HG03097 (cell line): ENCODE measurements around the gene PLEKHN1.
"Not testable (repeated sequence)": the region's sequence is repeated elsewhere in the genome, so short reads cannot be mapped to it uniquely, and the experiment has no call there.

Source experiments
- ATAC-seq: cut with Tn5 transposase; IDR thresholded peaks from one replicate; pipeline ENCODE4 v1.9.1; 2021; ENCODE audit not compliant: unreplicated experiment, low FRiP score

PLEKHN1 gene

DNA sequence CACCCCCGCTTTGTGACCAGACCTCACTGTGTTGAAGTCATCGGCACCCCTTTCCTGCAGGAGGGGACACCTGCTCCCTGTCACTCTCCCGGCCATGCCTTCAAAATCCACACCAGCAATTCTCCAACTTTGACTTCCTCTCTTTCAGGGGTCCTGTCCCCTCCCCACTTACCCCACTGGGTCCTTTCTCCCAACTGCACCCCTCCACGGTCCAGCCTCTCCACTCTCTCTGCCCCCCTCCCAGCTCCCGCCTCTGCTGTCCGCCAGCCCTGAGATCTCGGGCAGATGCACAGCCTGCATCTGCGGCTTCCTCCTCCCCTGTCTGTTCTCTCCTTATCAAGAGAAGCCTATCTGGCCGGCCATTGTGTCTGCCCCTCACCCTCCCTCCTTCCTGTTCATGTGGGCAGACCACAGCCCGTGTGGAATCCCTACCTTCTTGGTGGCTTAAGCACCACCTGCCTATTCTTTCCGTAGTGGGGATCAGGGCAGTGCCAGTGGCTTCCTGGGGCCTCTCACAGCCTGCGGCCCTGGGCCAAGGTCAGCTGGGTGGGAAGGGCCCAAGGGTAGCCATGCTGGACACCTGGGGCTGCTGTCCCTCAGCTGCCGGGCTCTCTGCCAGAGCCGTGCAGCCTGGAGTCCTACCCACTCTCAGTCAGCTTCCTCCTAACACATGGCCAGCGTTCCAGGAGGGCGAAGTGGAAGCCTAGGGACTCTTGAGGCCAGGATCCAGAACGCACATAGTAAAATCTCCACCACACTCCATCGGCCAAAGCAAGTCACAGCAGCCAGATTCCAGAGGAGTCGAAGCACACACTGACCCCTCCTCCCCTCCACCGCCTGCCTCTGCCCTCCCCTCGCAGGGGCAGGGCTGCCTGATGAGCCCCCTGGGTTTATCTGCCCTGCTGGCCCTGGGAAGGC is 38.8 kb downstream of the PLEKHN1 start:
- ATAC-seq = no peak

DNA sequence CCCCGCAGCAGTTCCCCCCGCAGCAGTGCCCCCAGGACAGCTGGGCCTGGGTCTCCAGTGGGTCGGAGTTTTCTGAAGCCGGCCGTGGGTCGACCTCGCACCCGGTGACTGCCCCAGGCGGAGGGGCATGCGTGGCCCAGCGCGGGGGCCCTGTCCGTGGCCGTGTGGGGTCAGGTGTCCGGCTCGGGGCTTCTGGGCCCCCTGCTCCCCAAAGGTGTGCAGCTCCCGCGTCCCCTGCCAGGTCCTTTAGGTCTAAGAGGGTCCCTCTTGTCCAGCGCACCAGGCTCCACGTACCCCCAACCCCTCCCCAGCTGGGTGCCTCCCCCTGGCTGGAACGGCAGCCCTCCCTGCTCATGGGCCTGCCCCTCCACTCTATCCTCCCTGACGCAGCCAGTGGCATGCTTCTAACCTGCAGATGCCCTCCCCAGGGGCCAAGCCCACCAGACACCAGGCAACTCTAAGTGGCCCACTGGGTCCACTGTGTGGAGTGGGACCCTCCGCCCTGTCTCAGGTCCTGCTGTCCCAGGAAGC is 39.6 kb downstream of the PLEKHN1 start:
- ATAC-seq = no peak

DNA sequence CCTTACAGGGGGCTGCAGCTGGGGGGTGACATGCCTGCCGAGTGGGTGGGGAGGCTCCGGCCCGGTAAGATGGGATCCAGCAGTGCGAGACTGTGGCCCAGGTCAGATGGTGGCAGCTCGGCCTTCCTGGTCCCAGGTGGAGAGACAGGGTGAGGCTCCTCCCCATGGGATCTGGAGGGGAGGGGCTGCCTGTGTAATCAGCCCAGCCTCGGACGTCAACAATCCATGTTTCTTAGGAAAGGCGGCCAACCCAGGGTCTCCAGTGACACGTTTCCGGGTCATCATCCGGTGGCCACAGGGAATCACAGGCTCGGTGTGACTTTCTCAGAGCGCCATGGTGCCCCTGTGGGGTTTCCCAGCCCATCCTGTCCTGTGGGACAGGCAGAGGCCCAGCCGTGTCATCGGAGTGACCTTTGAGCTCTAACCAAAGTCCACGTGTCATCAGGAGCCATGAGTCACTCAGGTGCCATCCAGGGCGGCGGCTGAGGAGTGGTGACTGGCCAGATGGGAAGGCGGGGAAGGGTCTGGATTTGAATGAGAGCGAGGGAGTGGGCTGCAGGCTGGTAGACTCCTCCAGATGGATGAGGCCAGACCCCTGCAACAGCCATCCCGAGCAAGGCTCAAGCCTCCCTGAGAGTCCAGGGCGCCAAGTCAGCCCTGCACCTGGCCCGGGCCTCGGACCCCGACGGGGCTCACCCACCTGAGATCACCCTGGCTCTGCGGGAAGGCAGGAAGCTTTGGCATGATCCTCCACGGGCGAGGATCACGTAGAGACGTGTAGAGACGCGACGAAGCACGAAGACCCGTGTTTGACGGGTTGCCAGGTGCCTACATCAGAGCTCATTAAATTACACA is 40.2 kb downstream of the PLEKHN1 start:
- ATAC-seq = no peak

DNA sequence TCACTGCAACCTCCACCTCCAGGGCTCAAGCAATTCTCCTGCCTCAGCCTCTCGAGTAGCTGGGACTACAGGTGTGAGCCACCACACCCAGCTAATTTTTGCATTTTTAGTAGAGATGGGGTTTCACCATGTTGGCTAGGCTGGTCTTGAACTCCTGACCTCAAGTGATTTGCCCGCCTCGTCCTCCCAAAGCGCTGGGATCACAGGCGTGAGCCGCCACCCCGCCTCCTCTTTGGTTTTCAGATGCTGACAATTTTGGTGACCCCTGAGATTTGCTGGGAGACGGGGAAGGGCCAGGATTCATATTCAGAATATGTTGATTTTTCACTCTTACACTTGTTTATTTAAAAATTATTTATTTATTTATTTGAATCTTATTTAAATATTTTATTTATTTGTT is 43.8 kb downstream of the PLEKHN1 start:
- ATAC-seq = not testable (repeated sequence)

DNA sequence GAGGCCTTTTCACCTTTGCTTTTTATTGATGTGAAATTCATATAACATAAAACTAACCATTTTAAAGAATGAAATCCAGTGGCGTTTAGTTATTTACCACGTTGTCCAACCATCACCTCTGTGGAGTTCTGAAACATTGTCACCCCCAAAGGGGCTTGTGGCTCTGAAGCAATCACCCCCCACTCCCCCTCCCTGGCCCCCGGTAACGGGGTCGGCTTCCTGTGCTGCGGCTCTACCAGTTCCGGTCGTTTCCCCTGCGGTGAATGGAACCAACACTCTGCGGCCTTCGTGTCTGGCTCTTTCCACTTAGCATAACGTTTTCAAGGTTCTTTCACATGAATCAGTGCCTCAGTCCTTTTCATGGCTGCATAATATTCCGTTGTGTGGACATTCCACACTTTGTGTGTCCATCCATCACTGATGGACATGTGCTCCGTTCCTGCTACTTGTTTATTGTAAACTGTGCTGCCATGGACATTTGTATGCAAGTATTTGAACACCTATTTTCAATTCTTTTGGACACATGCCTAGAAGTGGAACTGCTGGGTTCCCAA is 45.2 kb downstream of the PLEKHN1 start:
- no peak for ATAC-seq

DNA sequence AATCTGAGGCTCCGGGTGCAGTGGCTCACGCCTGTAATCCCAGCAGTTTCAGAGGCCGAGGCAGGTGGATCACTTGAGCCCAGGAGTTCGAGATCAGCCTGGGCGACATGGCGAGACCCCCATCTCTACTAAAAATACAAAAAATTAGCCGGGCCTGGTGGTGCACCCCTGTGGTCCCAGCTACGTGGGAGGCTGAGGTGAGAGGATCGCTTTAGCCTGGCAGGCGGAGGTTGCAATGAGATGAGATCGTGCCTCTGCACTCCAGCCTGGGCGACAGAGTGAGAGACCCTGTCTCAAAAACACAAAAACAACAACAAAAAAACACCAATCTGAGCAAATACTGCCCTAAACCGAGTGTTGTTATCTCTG is 46.4 kb downstream of the PLEKHN1 start:
- ATAC-seq = not testable (repeated sequence)

DNA sequence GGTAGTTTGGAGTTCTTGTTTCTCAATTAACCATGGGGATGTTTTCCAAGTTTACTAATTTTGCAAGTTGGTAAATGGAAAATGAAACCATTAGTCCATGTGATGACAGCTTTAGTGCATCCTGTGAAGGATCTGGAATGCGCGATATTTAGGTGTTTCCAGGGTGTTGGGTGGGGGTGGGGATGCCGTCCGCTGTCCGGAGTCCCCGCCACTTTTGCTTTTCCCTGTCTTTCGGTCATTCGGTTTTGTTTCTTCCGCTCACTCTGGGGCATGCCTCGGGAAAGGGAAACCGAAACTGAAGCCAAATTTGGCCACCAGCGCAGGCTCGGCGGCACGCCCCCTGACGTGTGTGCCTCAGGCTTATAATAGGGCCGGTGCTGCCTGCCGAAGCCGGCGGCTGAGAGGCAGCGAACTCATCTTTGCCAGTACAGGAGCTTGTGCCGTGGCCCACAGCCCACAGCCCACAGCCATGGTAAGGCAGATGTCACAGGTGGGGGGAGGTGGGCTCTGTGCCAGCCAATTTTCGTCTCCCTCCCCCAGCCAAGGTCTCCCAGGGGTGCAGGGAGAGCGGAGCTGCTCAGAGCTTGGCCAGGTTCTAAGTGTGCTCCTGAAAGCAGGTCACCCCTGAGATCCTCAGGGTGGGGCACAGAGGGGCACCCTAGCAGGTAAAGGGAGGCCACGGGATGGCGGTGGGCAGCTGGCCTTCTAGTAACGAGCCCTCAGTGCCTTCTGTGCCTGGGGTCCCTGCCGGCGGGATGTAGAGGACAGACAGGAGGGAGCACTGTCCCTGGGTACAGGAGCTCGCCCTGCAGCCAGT is 47.0 kb downstream of the PLEKHN1 start, which contains the start of gene ISG15:
ISG15 (plus strand) TSS at position 393 of the 817 bp plus-strand sequence; CDS start at position 470, 77 bp downstream.
- peak; percentile 80 for ATAC-seq

DNA sequence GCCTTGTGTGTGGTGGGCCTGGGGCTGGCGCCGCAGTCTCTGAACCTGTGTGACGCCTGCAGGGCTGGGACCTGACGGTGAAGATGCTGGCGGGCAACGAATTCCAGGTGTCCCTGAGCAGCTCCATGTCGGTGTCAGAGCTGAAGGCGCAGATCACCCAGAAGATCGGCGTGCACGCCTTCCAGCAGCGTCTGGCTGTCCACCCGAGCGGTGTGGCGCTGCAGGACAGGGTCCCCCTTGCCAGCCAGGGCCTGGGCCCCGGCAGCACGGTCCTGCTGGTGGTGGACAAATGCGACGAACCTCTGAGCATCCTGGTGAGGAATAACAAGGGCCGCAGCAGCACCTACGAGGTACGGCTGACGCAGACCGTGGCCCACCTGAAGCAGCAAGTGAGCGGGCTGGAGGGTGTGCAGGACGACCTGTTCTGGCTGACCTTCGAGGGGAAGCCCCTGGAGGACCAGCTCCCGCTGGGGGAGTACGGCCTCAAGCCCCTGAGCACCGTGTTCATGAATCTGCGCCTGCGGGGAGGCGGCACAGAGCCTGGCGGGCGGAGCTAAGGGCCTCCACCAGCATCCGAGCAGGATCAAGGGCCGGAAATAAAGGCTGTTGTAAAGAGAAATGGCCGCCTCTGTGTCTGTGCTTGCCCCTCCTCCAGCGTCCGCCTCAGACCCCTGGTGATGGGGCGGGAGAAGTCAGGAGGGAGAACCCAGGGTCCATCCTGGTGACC is 47.8 kb downstream of the PLEKHN1 start:
- no peak for ATAC-seq

DNA sequence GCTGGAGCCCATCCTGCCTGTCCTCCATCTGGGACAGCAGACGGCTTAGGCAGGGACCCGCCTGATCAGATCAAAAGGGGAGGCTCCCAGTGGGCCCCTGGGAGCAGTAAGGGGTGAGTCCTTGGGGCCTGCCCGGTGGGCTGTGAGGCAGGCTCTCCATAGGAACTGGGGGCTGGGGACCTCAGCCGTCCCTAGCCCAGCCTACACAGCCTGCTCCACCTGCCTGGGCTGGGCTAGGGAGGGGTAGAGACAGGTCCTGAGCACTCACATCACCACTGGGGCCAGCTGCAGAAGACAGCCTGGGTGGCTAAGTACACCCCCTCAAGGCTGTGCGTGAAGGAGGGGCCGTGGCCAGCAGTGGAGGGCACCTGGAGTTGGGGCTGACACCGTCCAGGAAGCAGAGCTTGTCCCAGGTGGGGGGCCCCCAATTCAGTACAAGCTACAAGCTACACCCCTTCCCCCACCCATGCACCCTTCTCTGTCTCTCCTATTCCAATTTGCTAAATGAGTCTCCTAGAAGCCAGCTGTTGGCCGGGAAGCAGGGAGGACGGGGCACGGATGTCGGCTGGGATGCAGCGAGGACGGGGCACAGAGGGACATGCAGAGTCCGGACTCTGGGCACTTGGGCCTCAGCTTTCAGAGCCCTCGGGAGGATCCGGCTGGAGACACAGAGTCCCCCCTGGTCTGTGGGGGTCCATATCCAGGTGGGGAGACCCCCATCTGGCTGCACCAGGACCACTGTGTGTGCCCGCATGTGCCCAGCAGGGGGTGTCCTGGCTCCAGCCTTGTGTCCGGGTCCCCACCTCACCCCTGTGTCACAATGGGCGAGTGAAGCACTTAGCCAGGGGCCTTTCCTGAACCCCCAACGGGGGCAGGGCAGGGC is 48.8 kb downstream of the PLEKHN1 start:
- ATAC-seq = no peak

DNA sequence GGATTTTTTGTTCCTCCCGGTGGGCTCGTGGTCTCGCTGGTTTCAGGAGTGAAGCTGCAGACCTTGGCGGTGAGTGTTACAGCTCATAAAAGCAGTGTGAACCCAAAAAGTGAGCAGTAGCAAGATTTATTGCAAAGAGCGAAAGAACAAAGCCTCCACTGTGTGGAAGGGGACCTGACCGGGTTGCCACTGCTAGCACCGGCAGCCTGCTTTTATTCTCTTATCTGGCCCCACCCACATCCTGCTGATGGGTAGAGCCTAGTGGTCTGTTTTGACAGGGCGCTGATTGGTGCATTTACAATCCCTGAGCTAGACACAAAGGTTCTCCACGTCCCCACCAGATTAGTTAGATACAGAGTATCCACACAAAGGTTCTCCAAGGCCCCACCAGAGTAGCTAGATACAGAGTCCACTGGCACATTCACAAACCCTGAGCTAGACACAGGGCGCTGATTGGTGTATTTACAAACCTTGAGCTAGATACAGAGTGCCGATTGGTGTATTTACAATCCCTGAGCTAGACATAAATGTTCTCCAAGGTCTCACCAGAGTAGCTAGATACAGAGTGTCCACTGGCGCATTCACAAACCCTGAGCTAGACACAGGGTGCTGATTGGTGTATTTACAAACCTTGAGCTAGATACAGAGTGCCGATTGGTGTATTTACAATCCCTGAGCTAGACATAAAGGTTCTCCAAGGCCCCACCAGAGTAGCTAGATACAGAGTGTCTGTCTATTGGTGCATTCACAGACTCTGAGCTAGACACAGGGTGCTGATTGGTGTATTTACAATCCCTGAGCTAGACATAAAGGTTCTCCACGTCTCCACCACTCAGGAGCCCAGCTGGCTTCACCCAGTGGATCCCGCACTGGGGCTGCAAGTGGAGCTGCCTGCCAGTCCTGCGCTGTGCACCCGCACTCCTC is 51.4 kb downstream of the PLEKHN1 start:
- not testable (repeated sequence) for ATAC-seq

DNA sequence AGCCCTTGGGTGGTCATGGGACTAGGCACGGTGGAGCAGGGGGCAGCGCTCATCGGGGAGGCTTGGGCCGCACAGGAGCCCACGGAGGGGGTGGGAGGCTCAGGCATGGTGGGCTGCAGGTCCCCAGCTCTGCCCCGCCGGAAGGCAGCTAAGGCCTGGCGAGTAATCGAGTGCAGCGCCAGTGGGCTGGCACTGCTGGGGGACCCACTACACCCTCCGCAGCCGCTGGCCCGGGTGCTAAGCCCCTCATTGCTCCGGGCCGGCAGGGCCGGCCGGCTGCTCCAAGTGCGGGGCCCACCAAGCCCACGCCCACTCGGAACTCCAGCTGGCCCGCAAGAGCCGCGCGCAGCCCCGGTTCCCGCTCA is 52.0 kb downstream of the PLEKHN1 start:
- not testable (repeated sequence) for ATAC-seq

DNA sequence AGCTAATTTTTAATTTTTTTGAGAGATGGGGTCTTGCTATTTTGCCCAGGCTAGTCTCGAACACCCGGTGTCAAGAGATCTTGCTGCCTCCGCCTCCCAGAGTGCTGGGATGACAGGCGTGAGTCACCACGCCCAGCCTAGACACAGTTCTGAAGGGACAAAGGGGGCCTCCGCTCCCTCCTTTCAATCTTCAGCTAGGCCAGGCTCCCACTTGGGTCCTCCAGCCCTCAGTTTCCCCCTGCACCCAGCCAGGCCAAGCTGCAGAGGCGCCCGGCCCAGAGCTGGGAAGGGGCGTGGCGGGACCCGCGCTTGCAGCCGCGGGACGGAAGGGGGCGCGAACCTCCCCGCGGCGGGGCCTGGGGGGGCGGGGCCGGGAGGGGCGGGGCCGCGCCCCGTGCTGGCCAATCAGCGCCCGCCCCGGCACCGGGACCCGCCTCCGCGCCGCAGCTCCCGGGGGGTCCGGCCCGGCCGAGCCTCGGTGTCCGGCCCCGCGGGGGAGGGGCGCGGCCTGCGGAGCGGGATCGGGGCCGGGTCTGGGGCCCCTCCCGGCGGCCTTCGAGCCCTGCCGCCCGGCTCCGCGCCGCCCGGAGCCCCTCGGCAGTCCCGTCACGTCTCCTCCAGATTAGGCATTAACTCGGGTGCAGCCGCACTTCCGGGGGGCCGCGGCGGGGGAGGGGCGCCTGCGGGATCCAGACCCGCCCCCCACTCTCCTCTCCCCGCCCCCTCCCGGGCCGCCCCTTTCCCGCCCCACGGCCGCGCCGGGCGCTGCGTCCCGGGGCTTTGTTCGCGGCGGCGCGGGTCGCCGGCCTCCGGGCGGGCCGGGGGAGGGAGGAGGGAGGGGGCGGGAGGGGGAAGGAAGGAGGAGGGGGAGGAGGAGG is 53.1 kb downstream of the PLEKHN1 start:
- no peak for ATAC-seq

DNA sequence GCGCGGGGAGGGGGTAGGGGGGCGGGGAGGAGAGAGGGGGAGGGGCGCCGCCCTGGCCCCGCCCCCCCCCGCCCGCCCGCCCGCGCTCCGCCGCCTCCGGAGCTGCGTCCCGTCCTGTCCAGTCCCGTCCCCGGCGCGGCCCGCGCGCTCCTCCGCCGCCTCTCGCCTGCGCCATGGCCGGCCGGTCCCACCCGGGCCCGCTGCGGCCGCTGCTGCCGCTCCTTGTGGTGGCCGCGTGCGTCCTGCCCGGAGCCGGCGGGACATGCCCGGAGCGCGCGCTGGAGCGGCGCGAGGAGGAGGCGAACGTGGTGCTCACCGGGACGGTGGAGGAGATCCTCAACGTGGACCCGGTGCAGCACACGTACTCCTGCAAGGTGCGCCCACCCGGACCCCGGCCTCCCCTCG is 53.7 kb downstream of the PLEKHN1 start, which contains the start of gene AGRN:
AGRN (plus strand) TSS at position 121 of the 405 bp plus-strand sequence; CDS start at position 174, 53 bp downstream.
- ATAC-seq = no peak

DNA sequence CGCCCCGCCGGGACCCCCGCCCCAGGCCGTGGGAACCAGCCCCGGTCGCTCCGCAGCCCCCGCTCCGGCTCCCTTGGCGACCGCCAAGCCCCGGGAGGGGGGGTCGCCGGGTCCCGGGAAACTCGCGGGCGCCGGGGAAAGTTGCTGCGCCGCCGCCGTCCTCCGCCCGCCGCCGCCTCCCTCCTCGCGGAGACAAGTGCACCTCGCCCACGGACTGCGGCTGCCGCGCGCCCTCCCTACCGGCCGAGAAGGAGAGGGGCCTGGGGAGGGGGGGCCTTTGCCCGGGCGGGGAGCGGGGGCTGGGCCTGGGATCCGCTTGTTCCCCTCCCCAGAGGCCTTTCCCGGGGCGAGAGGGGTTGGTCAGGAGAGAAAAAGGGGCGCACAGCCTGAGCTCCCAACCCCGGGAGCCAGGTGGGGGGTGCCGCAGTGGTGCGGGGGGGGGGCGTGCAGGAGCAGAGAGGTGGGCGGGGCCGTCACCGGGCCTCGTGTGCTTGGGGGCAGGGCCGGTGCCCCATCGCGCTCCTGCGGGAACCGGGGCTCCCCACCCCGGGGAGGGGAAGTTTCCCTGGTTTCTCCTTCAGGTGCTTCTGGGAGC is 54.2 kb downstream of the PLEKHN1 start:
- no peak for ATAC-seq

DNA sequence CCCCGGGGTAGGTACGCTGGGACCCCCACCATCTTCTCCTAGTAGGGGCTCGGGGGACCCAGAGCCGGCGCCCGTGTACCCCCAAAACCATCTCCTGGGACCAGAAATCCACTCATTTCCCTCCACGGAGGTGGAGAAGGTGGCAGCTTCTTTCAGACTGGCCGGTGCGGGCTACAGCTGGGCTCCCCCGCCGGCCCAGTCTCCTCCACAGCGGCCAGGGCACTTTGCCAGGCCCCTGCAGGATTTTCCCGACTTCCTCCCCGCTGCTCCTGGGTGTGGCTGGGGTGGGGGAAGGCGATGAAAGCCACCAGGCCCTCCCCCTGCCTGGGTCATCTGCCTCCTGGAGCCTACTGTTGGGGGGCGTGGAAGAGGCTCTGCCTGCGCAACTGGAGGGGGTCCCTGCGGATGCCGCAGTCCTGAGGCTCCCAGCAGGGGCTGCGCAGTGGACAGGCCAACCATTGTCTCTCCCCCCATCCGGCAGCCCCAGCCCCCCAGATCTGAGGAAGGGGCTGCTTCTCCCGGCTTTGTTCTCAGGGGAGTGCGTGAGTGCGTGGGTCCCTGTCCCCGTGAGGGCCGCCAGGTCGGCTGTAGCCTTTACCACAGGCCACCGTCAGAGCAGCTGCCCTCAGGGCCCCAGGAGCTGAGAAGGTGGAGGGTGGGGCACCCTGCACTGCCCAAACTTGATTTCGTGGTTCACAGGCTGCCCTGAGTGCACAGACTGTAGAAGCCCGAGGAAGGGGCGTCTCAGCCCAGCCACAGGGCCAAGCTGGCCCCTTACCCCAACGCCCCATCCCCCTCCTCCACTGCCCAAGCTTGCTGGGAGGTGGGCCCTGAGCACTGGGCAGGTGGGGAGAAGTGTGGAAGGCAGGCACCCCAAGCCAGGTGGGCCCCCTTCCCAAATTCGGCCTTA is 55.0 kb downstream of the PLEKHN1 start:
- no peak for ATAC-seq
